SK-N-SH treated with all-trans-retinoic acid at 6 μM for 48 hours (cell line): Measurements from ENCODE around the gene RIMBP2.

Experiments
- ARNTL ChIP-seq: fragments of 450-650 bp; formaldehyde crosslinking; IDR thresholded peaks from 2 replicates; pipeline ENCODE4 v1.5.0; 2020; ENCODE audit warnings: low read depth, mild to moderate bottlenecking, moderate library complexity, borderline replicate concordance
- BACH2 ChIP-seq: fragments of 250-450 bp; sonication (Bioruptor Pico); IDR thresholded peaks from 2 replicates; pipeline ENCODE4 v1.9.0; 2021; ENCODE audit warnings: mild to moderate bottlenecking, borderline replicate concordance
- CREB5 ChIP-seq: fragments of 250-450 bp; sonication (Bioruptor Pico); IDR thresholded peaks from 2 replicates; pipeline ENCODE4 v1.5.1; 2020; ENCODE audit warnings: low read depth, mild to moderate bottlenecking, moderate library complexity
- RARB ChIP-seq: fragments of 250-450 bp; sonication (Bioruptor Pico); IDR thresholded peaks from 2 replicates; pipeline ENCODE4 v1.8.0; 2021; ENCODE audit warnings: mild to moderate bottlenecking, moderate library complexity
- SNAI2 ChIP-seq: fragments of 250-450 bp; sonication (Bioruptor Pico); IDR thresholded peaks from 2 replicates; pipeline ENCODE4 v1.5.0; 2020; ENCODE audit warnings: mild to moderate bottlenecking, moderate library complexity
- TCF4 ChIP-seq: fragments of 250-450 bp; sonication (Bioruptor Pico); IDR thresholded peaks from 2 replicates; pipeline ENCODE4 v1.8.0; 2021; ENCODE audit warnings: mild to moderate bottlenecking, moderate library complexity, borderline replicate concordance
- ZC3H10 ChIP-seq: fragments of 250-450 bp; sonication (Bioruptor Pico); IDR thresholded peaks from 2 replicates; pipeline ENCODE4 v1.5.1; 2021; ENCODE audit warnings: mild to moderate bottlenecking, moderate library complexity
- ZFP3 ChIP-seq: fragments of 250-450 bp; sonication (Bioruptor Pico); IDR thresholded peaks from 2 replicates; pipeline ENCODE4 v1.5.0; 2020; ENCODE audit warnings: mild to moderate bottlenecking, moderate library complexity
- ZFP30 ChIP-seq: fragments of 450-650 bp; formaldehyde crosslinking; IDR thresholded peaks from 2 replicates; pipeline ENCODE4 v1.5.0; 2022; ENCODE audit warnings: mild to moderate bottlenecking, moderate library complexity
- ZNF565 ChIP-seq: fragments of 450-650 bp; formaldehyde crosslinking; conservative IDR thresholded peaks from 2 replicates; pipeline ENCODE4 v1.5.0; 2020; ENCODE audit warnings: low read depth, mild to moderate bottlenecking, moderate library complexity

GRCh38 chr12:130655881-130656280, 60.2 kb downstream of the RIMBP2 start:
- TF ChIP-seq CREB5 (no peak), ZNF565 (CRISPR knock-in tag) (no peak), ARNTL (CRISPR knock-in tag) (no peak), ZFP30 (CRISPR knock-in tag) (no peak), ZC3H10 (CRISPR knock-in tag) (no peak), RARB (CRISPR knock-in tag) (no peak), SNAI2 (CRISPR knock-in tag) (no peak), BACH2 (CRISPR knock-in tag) (no peak), TCF4 (CRISPR knock-in tag) (no peak), ZFP3 (CRISPR knock-in tag) (no peak)
